Measurements from ENCODE around the gene BIN1. TPM values are rescaled to one million over a fixed set of nuclear protein-coding genes. Genes with fewer than 3 reads are reported as not detected.
"Not testable (repeated sequence)": the region's sequence is repeated elsewhere in the genome, so short reads cannot be mapped to it uniquely, and the experiment has no call there.

The BIN1 gene
- total RNA-seq, 1 donor from 2014 or later, result 65.2 TPM

- DNase-seq (ENCODE audit: extremely low read depth, low read depth, low spot score), result no peak
Observed at GRCh38 chr2:127134235-127134634, 27.3 kb upstream of the BIN1 start.

DNA sequence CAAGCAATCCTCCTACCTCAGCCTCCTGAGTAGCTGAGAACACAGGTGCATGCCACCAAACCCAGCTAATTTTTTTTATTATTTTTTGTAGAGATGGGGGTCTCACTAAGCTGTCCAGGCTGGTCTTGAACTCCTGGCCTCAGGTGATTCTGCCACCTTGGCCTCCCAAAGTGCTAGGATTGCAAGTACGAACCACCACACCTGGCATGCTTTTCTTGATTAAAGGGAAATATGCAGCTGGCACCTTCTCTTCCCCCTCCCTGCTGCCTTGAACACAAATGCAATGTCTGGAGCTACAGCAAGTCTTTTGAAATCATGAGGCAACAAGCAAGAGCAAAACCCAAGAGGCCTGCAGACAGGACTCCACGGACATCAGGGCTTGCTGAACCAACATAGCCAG is 26.8 kb upstream of the BIN1 start:
- DNase-seq (ENCODE audit: extremely low read depth, low read depth, low spot score), result no peak

- no peak for DNase-seq (ENCODE audit: extremely low read depth, low read depth, low spot score)
Observed at GRCh38 chr2:127130421-127130820, 23.5 kb upstream of the BIN1 start.

GRCh38 chr2:127129937-127130336 is 23.0 kb upstream of the BIN1 start:
- no peak for DNase-seq (ENCODE audit: extremely low read depth, low read depth, low spot score)

- DNase-seq (ENCODE audit: extremely low read depth, low read depth, low spot score), result no peak
Observed at GRCh38 chr2:127128445-127128904, 21.5 kb upstream of the BIN1 start.

DNA sequence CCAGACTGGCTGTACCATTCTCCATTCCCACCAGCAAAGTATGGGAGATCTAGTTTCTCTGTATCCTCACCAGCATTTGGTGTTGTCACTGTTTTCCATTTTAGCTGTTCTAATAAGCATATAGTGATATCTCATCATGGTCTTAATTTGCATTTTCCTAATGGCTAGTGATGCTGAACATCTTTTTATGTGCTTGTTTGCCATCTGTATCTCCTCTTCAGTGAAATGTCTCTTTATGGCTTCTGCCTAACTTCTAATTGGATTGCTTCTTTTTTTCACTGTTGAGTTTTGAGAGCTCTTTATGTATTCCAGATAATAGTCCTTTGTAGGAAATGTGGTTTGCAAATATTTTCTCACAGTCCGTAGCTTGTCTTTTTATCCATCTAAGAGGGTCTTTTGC is 18.9 kb upstream of the BIN1 start:
- DNase-seq (ENCODE audit: extremely low read depth, low read depth, low spot score), result no peak

DNA sequence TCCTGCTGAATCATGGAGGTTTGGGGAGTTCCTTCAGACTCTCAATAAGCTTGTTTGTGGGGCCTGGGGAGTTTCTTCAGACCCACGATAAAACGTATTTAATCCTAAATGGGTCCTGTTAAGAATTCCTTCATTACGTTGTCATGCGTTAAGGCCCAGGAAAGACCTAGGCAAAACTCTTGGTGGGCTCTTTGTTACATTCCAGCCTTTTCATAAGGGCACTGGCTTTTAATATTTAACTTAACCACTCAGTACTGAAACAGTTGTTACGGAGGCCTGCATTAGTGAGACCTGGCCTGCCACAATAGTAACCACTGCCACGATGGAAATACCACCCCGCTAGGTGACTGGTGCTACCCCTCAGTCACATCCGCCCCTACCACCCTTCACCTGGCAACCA is 17.5 kb upstream of the BIN1 start:
- no peak for DNase-seq (ENCODE audit: extremely low read depth, low read depth, low spot score)

DNA sequence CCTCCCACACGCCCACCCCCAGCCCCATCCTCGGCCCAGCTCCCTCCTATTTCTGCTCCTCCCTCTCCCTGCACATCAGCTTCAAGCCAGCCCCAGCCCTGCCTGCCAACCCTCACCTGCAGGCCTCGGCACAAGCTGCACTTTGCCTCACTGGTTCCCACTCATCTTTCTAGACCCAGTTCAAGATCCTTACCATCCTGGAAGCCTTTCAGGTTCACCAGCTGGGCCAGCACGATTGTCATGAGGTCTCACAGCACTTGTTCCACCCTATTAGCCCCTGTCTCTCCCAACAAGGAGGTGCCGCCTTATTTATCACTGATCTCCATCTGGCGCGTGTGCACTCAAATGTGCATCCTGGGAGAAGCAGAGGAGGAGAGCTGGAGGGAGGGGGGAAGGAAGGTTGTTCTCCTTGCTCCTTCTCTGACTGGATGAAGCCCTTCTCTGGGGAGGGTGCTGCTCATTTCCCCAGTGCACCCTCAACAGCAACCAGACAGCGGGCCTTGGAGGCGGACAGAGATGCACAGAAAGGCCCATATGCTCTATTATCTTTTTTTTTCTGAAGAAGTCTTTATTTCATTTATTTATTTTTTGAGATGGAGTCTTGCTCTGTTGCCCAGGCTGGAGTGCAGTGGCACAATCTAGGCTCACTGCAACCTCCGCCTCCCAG is 15.5 kb upstream of the BIN1 start:
- DNase-seq (ENCODE audit: extremely low read depth, low read depth, low spot score), result no peak

DNA sequence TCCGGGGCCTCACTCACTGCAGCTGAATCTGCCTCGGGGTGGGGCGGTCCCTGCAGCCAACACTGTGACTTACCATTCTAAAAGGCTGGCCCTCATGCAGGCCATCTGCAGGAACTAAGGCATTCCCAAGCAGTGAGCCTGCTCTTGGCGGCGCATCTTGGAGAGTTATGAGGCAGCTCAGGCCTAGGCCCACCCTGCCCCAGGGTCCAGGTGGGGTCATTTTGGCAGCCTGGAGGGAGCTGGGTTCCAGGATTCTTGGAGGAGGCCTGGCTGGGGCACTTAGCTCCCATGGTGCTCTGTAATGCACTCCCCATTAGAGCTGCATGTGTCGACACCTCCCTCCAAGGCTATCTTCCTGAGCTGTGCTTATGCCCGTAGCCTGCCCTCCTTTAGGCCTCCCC is 14.8 kb upstream of the BIN1 start:
- DNase-seq (ENCODE audit: extremely low read depth, low read depth, low spot score), result no peak

DNA sequence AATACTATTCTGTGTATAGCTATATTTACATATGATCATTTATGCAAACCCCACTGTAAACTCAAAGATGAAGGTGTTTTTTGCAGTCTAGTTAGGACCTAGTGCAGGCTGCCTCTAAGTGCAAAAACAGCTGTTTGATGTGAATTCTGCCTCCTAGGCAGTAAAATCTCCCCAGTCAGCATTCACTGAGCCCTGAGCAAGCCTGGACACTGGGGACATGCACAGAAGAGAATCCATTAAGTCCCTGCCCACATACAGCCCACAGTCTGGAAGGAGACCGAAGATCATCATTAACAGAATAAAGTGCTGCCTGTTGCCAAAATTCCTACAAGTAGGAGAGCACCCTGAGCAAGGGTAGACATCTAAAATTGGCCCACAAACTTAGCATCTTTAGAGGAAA is 14.4 kb upstream of the BIN1 start:
- DNase-seq (ENCODE audit: extremely low read depth, low read depth, low spot score), result no peak

- DNase-seq (ENCODE audit: extremely low read depth, low read depth, low spot score), result not testable (repeated sequence)
Observed at GRCh38 chr2:127120408-127120807, 13.5 kb upstream of the BIN1 start.

DNA sequence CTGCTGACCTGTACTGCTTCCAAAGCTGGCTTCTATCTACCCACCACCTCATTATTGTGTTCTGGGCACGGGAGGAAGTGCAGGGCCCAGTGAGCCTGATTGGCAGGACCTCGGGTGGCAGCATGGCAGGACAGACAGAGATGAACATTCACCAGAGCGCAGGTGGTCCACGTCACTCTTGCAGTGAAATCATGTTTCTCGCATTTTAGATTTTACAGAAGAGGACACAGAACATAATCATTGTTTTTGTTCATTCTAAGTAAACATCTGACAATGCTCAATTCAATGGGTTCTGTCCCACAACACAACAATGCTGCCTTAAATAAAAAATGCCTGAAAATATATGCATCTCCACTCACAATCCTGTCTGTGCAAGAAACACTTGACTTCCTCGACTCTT is 11.5 kb upstream of the BIN1 start:
- DNase-seq (ENCODE audit: extremely low read depth, low read depth, low spot score), result no peak

DNA sequence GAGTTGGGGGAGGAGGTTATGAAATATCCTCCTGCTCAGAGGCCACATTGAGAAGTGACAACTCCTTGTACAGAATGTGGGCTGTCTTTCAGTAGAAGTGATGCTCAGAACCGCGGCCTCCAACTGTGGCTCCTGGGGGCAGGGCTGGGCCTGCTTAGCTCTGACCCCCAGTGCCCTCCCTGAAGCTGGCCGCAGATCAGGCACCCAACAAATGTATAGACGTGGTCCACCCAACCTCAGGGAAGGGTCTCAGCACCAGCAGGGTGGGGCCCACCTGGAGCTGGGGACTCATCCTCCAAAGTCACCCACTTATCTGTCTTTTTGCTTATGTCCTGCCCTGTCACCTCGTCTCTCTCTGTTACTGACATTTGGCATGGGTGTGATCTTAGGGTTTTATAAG is 11.1 kb upstream of the BIN1 start:
- DNase-seq (ENCODE audit: extremely low read depth, low read depth, low spot score), result no peak

GRCh38 chr2:127117603-127118002 is 10.6 kb upstream of the BIN1 start:
- no peak for DNase-seq (ENCODE audit: extremely low read depth, low read depth, low spot score)

- DNase-seq (ENCODE audit: extremely low read depth, low read depth, low spot score), result no peak
Observed at GRCh38 chr2:127115471-127116199, 8.7 kb upstream of the BIN1 start.

GRCh38 chr2:127110985-127111384 is 4.0 kb upstream of the BIN1 start:
- no peak for DNase-seq (ENCODE audit: extremely low read depth, low read depth, low spot score)

DNA sequence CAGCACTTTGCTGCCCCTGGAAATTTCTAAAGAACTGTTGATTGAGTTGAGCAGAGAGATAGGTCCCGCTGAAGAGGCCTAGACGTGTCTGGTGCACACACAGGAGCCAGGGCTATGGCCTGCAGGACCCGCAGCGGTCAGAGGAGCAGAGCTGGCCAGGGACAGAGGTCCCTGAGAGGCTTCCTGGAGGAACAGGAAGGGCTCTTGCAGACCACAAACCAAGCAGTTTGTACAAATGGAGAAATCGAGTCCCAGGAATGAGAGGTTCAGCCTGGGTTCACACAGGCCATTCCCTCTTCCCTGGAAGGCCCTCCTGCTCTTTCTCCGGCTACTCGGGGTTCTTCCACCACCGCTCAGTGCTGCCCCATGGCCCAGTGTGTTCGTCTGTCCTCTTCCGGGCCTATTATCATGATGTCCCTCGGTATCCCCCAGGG is 1.2 kb upstream of the BIN1 start:
- no peak for DNase-seq (ENCODE audit: extremely low read depth, low read depth, low spot score)

GRCh38 chr2:127107622-127107999 is 657 bp upstream of the BIN1 start:
- DNase-seq (ENCODE audit: extremely low read depth, low read depth, low spot score), result no peak

DNA sequence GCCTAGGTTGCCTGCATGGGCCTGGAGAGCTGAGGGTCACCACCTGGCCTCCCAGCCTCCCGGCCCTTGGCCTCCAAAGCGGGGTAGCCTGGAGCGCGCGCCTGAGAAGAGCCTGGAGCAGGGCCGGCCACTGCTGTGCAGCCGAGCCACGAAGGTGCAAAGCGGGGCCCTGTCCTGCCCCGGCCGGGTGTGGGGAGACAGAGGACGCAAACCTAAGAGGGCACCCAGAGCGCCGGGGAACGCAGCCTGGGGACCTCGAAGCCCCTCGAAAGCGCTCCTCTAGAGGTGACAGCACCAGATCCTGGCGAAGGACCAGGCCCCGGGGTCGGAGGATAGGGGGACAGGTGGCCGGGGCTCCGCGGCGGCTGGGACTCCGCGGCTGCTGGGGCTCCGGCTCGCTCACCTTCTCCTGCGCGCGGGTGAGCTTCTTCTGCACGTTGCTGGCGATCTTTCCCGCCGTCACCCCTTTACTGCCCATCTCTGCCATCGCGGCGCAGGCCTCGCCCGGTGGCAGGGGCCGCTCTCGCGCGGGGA is 430 bp downstream of the BIN1 start:
- DNase-seq (ENCODE audit: extremely low read depth, low read depth, low spot score), result no peak

DNA sequence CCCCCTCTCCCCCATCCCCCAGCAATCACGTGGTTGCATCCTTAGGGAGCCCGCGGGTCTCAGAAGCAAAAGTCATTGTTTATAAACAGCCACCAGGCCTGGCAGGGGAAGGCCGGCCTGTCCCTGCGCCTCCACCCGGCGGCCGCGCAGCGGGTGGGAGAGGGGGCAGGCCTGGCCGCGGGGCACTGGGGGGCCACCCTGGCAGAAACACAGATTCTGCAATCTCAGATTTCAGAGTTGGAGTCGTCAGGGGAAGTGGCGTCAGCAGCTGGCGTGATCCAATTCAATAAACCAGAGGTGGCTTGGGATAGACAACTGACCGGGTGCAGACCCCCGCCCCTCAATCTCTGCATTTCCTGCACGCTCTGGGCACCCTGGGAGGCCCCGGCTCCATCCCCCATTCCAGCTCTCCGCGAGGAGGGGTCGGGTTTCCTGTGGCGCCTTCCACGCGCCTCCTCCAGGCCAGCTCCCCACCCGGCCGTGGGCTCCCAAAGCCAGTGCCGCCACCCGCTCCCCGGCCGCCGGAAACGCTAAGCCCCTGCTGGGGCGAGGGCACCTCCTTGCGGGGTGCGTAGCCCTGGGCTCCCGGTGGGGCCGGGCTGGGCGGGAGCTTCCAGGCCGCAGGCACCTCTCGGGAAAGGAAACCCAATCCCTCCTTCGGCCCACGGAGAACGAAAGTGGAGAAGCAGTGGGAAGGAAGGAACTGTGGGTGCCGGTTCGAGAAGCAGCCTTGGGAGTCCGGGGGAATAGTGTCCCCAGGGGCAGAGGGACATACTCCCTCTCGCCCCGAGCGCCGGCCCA is 1.1 kb downstream of the BIN1 start:
- no peak for DNase-seq (ENCODE audit: extremely low read depth, low read depth, low spot score)

DNA sequence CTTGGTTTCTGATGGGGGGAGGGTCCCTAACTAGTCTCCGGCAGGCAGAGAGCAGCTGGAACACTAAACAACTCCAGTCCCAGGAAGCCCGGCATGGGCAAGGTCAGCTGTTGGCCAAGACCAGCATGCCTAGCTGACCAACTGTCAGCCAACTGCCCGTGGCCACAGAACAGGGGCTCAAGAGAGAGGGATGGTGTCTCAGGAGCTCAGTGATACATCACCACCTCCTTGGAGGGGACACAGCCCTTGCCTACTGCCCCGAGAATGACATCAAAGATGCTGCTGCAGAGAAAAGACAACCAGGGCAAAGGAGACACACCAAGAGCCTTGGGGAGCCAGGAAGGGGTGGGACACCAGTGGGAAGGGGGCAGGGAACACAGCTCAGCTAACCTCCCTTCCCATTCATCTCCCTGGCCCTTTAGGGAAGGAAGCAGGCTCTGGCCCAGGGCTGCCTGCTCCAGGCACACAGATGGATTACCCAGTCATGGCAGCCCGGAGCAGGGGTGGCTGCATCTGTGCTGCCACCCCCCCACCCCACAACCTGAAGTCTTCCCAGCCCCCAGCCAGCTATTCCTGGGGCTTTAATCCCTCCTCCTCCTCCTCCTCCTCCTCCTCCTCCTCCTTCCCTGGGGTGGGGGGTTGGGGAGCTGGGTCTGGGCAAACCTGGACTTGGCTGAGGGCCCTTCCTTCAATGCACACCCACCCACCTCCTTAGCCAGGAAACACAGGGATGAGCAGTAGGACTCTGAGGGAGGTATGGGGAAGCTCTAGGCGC is 1.9 kb downstream of the BIN1 start:
- no peak for DNase-seq (ENCODE audit: extremely low read depth, low read depth, low spot score)
